CD4-positive, CD25-positive, alpha-beta regulatory T cell (primary cell): ENCODE results near the gene DISP2. TPM values are rescaled to one million over a fixed set of nuclear protein-coding genes. Genes with fewer than 3 reads are reported as not detected.

Experiments used
- ATAC-seq, 2 donors: fragments of 150-1000 bp; cut with Tn5 transposase; one replicate each; pipeline ENCODE4 v1.10.0; 2021; ENCODE audit warnings: low read depth in 2 of 2, moderate number of reproducible peaks in 2 of 2, moderate library complexity in 1 of 2
- DNase-seq, 3 donors: peaks; one replicate each; pipeline versions ENCODE4 v3.0.0 to v3.0.0-alpha.2; 2012 to 2022; ENCODE audit warnings: mixed read lengths in 1 of 3
- H3K27ac ChIP-seq: one replicate; pipeline ENCODE4 v1.7.0; 2013; ENCODE audit warnings: mild to moderate bottlenecking, low read length; ENCODE audit not compliant: insufficient read depth, poor library complexity, severe bottlenecking
- H3K27me3 ChIP-seq: one replicate; pipeline ENCODE4 v1.7.0; 2013; ENCODE audit warnings: low read length; ENCODE audit not compliant: control insufficient read depth, insufficient read depth
- H3K36me3 ChIP-seq: one replicate; pipeline ENCODE4 v1.7.0; 2013; ENCODE audit warnings: mild to moderate bottlenecking, low read length, moderate library complexity; ENCODE audit not compliant: control insufficient read depth, insufficient read depth
- H3K4me1 ChIP-seq: 2 replicates; pipeline ENCODE4 v1.7.0; 2013; ENCODE audit warnings: mild to moderate bottlenecking, low read length; ENCODE audit not compliant: insufficient read depth, control insufficient read depth, poor library complexity, severe bottlenecking
- H3K4me3 ChIP-seq: one replicate; pipeline ENCODE4 v1.7.0; 2013; ENCODE audit warnings: low read depth, mild to moderate bottlenecking, low read length, moderate library complexity
- H3K9me3 ChIP-seq, 2 experiments: 1 replicate in 1 of 2; 2 replicates in 1 of 2; pipeline ENCODE4 v1.7.0; 2013; ENCODE audit warnings: low read length in 2 of 2, mild to moderate bottlenecking in 1 of 2, moderate library complexity in 1 of 2; ENCODE audit not compliant: control insufficient read depth in 2 of 2
- H3K27ac Mint-ChIP-seq, 3 donors: one replicate each; pipeline ENCODE4 v1.8.0; 2020 to 2022; ENCODE audit warnings: mild to moderate bottlenecking in 3 of 3, mixed read lengths in 3 of 3, moderate library complexity in 2 of 3
- H3K27me3 Mint-ChIP-seq: one replicate; pipeline ENCODE4 v1.8.0; 2022; ENCODE audit warnings: mild to moderate bottlenecking, mixed read lengths
- H3K36me3 Mint-ChIP-seq: one replicate; pipeline ENCODE4 v1.8.0; 2020; ENCODE audit warnings: mixed read lengths
- H3K4me1 Mint-ChIP-seq, 4 donors: one replicate each; pipeline ENCODE4 v1.8.0; 2020 to 2022; ENCODE audit warnings: mixed read lengths in 4 of 4, mild to moderate bottlenecking in 1 of 4
- H3K4me3 Mint-ChIP-seq, 4 donors: one replicate each; pipeline ENCODE4 v1.8.0; 2020 to 2022; ENCODE audit warnings: mild to moderate bottlenecking in 4 of 4, mixed read lengths in 4 of 4, moderate library complexity in 3 of 4
- H3K9me3 Mint-ChIP-seq, 7 donors: one replicate each; pipeline ENCODE4 v1.8.0; 2020 to 2022; ENCODE audit warnings: mixed read lengths in 7 of 7, mild to moderate bottlenecking in 3 of 7, moderate library complexity in 2 of 7
- polyA plus RNA-seq, 4 donors: library from polyadenylated mRNA; unstranded; fragments of 300-500 nt; fragmentation: Illumina TruSeq; gene quantifications; one replicate each; pipeline ENCODE4 v1.2.3, GENCODE V29; 2021
- total RNA-seq: library from RNA; stranded (reverse); gene quantifications from one replicate; pipeline ENCODE4 v1.2.3, GENCODE V29; 2022

The DISP2 gene
- total and polyA plus RNA-seq, 5 donors from 2014 or later, result 0.10 to 0.54 (median 0.22) TPM

- H3K9me3 Mint-ChIP-seq, result peaks cover 0 to 2% (median 0%) of the 10 kb centered on the region in 7 donors
- no peak overlapping the region for H3K4me3 Mint-ChIP-seq
- H3K27me3 Mint-ChIP-seq, result no peaks in the 10 kb centered on the region
- no peaks in the 10 kb centered on the region for H3K9me3 ChIP-seq
- ATAC-seq, result no peak
- H3K4me1 Mint-ChIP-seq, result peaks cover 5 to 28% (median 10%) of the 10 kb centered on the region in 4 donors
- H3K36me3 Mint-ChIP-seq, result peaks cover 3% of the 10 kb centered on the region
- H3K4me3 ChIP-seq, result no peak overlapping the region
- H3K27ac Mint-ChIP-seq, result no peak overlapping the region
- no peak overlapping the region for H3K27ac ChIP-seq
- H3K27me3 ChIP-seq, result no peaks in the 10 kb centered on the region
- no peaks in the 10 kb centered on the region for H3K4me1 ChIP-seq
- no peak for DNase-seq
- no peaks in the 10 kb centered on the region for H3K36me3 ChIP-seq
Measured at GRCh38 chr15:40330368-40330836, 27.6 kb upstream of the DISP2 start.

- H3K4me3 Mint-ChIP-seq, result no peak overlapping the region
- no peaks in the 10 kb centered on the region for H3K36me3 ChIP-seq
- H3K4me3 ChIP-seq, result no peak overlapping the region
- DNase-seq (no peak), ATAC-seq (no peak)
- peaks cover 5 to 21% (median 6%) of the 10 kb centered on the region in 4 donors for H3K4me1 Mint-ChIP-seq
- H3K27me3 ChIP-seq, result no peaks in the 10 kb centered on the region
- no peaks in the 10 kb centered on the region for H3K27me3 Mint-ChIP-seq
- peaks cover 0 to 2% (median 0%) of the 10 kb centered on the region in 7 donors for H3K9me3 Mint-ChIP-seq
- H3K27ac ChIP-seq, result no peak overlapping the region
- peaks cover 3% of the 10 kb centered on the region for H3K36me3 Mint-ChIP-seq
- H3K27ac Mint-ChIP-seq, result no peak overlapping the region
- H3K9me3 ChIP-seq, result no peaks in the 10 kb centered on the region
- no peaks in the 10 kb centered on the region for H3K4me1 ChIP-seq
Measured at GRCh38 chr15:40331026-40331425, 27.0 kb upstream of the DISP2 start.

GRCh38 chr15:40331637-40332036 is 26.4 kb upstream of the DISP2 start:
- Mint-ChIP-seq H3K27ac (no peak overlapping the region), H3K27me3 (no peaks in the 10 kb centered on the region), H3K4me1 (peaks cover 5 to 19% (median 6%) of the 10 kb centered on the region in 4 donors), H3K36me3 (peaks cover 3% of the 10 kb centered on the region), H3K9me3 (peaks cover 0 to 2% (median 0%) of the 10 kb centered on the region in 7 donors), H3K4me3 (no peak overlapping the region)
- Histone ChIP-seq H3K36me3 (no peaks in the 10 kb centered on the region), H3K27me3 (no peaks in the 10 kb centered on the region), H3K27ac (no peak overlapping the region), H3K9me3 (no peaks in the 10 kb centered on the region), H3K4me1 (no peaks in the 10 kb centered on the region), H3K4me3 (no peak overlapping the region)
- DNase-seq (no peak), ATAC-seq (no peak)

GRCh38 chr15:40332113-40332781 is 25.8 kb upstream of the DISP2 start:
- H3K27ac ChIP-seq, result no peak overlapping the region
- DNase-seq, result no peak
- no peaks in the 10 kb centered on the region for H3K9me3 ChIP-seq
- Mint-ChIP-seq H3K36me3 (peaks cover 3% of the 10 kb centered on the region), H3K4me1 (peaks cover 4 to 18% (median 6%) of the 10 kb centered on the region in 4 donors), H3K27ac (no peak overlapping the region), H3K9me3 (peaks cover 0 to 2% (median 0%) of the 10 kb centered on the region in 7 donors), H3K4me3 (no peak overlapping the region), H3K27me3 (no peaks in the 10 kb centered on the region)
- H3K4me3 ChIP-seq, result no peak overlapping the region
- H3K4me1 ChIP-seq, result no peaks in the 10 kb centered on the region
- H3K27me3 ChIP-seq, result no peaks in the 10 kb centered on the region
- no peaks in the 10 kb centered on the region for H3K36me3 ChIP-seq
- no peak for ATAC-seq

- Histone ChIP-seq H3K36me3 (no peaks in the 10 kb centered on the region), H3K9me3 (no peaks in the 10 kb centered on the region), H3K27ac (no peak overlapping the region), H3K4me1 (peaks cover 7% of the 10 kb centered on the region), H3K27me3 (no peaks in the 10 kb centered on the region), H3K4me3 (no peak overlapping the region)
- Mint-ChIP-seq H3K36me3 (peaks cover 3% of the 10 kb centered on the region), H3K9me3 (peaks cover 0 to 2% (median 0%) of the 10 kb centered on the region in 7 donors), H3K4me3 (peak overlapping the region in 1 of 4 donors; percentile 68), H3K27me3 (peaks cover 5% of the 10 kb centered on the region), H3K27ac (peak overlapping the region in 1 of 3 donors; percentile 70), H3K4me1 (peaks cover 0 to 16% (median 8%) of the 10 kb centered on the region in 4 donors)
- ATAC-seq (no peak), DNase-seq (no peak)
Measured at GRCh38 chr15:40333922-40334492, 24.0 kb upstream of the DISP2 start.

- H3K27me3 Mint-ChIP-seq, result peaks cover 5% of the 10 kb centered on the region
- no peaks in the 10 kb centered on the region for H3K9me3 ChIP-seq
- H3K36me3 ChIP-seq, result no peaks in the 10 kb centered on the region
- no peaks in the 10 kb centered on the region for H3K27me3 ChIP-seq
- H3K27ac ChIP-seq, result no peak overlapping the region
- H3K4me1 ChIP-seq, result peaks cover 7% of the 10 kb centered on the region
- H3K4me1 Mint-ChIP-seq, result peaks cover 0 to 16% (median 6%) of the 10 kb centered on the region in 4 donors
- DNase-seq (no peak), ATAC-seq (no peak)
- H3K9me3 Mint-ChIP-seq, result peaks cover 0 to 2% (median 0%) of the 10 kb centered on the region in 7 donors
- no peak overlapping the region for H3K4me3 Mint-ChIP-seq
- no peak overlapping the region for H3K27ac Mint-ChIP-seq
- H3K36me3 Mint-ChIP-seq, result peaks cover 3% of the 10 kb centered on the region
- H3K4me3 ChIP-seq, result no peak overlapping the region
Measured at GRCh38 chr15:40334541-40334940, 23.5 kb upstream of the DISP2 start.

GRCh38 chr15:40334941-40335795 is 22.9 kb upstream of the DISP2 start:
- no peak for ATAC-seq
- H3K27ac Mint-ChIP-seq, result no peak overlapping the region
- no peaks in the 10 kb centered on the region for H3K9me3 ChIP-seq
- H3K36me3 Mint-ChIP-seq, result peaks cover 3% of the 10 kb centered on the region
- no peaks in the 10 kb centered on the region for H3K27me3 ChIP-seq
- peaks cover 5% of the 10 kb centered on the region for H3K27me3 Mint-ChIP-seq
- H3K9me3 Mint-ChIP-seq, result peaks cover 0 to 2% (median 0%) of the 10 kb centered on the region in 7 donors
- H3K4me3 ChIP-seq, result no peak overlapping the region
- H3K4me3 Mint-ChIP-seq, result no peak overlapping the region
- H3K4me1 Mint-ChIP-seq, result peaks cover 0 to 16% (median 6%) of the 10 kb centered on the region in 4 donors
- no peak for DNase-seq
- no peaks in the 10 kb centered on the region for H3K36me3 ChIP-seq
- H3K4me1 ChIP-seq, result peaks cover 7% of the 10 kb centered on the region
- no peak overlapping the region for H3K27ac ChIP-seq
